Measurements from ENCODE around the gene AQP6.

DNA sequence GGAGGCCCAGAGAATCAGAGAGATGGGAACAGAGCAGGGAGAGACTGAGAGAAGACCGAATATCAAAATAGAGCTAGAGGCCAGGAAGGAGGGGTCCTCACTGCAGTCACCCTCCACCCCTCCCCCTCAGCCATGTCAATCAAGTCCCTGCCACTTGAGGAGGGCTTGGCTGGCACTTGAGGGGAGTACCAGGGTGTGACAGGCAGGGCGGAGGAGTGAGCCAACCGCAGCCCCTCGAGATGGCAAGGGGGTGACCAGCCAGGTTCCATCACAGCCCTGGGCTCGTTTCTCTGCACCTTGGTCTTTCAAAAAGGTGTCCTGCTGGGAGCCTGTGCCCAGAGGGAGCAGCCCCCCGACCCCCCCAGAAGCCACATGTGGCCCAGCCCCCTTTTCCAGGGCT is 6.9 kb upstream of the AQP6 start:
- TF ChIP-seq GATA2 (IDR thresholded peaks at IDR 0.05; ENCODE audit: low read depth, low read length) (no peak), GATA3 (IDR thresholded peaks at IDR 0.05; ENCODE audit: low read depth, low read length) (no peak)

All from SH-SY5Y (cell line).